ENCODE data around the gene PRSS50. TPM values are rescaled to one million over a fixed set of nuclear protein-coding genes. Genes with fewer than 3 reads are reported as not detected.

PRSS50 gene
- total and polyA plus RNA-seq, 4 donors = 0.02 to 0.33 (median 0.25) TPM; not detected in 1

GRCh38 chr3:46669191-46669999 is 48.3 kb downstream of the PRSS50 start:
- DNase-seq (ENCODE audit: low spot score) = no peak
- H3K9ac ChIP-seq (ENCODE audit: low read depth in 1 of 2, low read length in 2 of 2) = no peak overlapping the region
- 88% methylated on average over 9 of the region's 9 CpGs for WGBS
- no peaks in the 10 kb centered on the region for H3K9me3 ChIP-seq (ENCODE audit: control insufficient read depth in 4 of 4, low read length in 3 of 4)
- no peak overlapping the region for H3K4me3 ChIP-seq (ENCODE audit: low read depth in 1 of 3, low read length in 3 of 3)
- TF ChIP-seq TAF1 (conservative IDR thresholded peaks at IDR 0.05) (no peak), REST (IDR thresholded peaks at IDR 0.05) (no peak), FOXA1 (IDR thresholded peaks at IDR 0.05) (no peak), NR2F2 (IDR thresholded peaks at IDR 0.05) (no peak), RAD21 (IDR thresholded peaks at IDR 0.05) (no peak), HNF4A (conservative IDR thresholded peaks at IDR 0.05) (no peak), FOXA2 (IDR thresholded peaks at IDR 0.05) (no peak), JUND (IDR thresholded peaks at IDR 0.05) (no peak), ZBTB33 (IDR thresholded peaks at IDR 0.05) (no peak), GABPA (IDR thresholded peaks at IDR 0.05 in 1 of 2, conservative IDR thresholded peaks at IDR 0.05 in 1 of 2) (no peak), EGR1 (IDR thresholded peaks at IDR 0.05; ENCODE audit: low read depth in 2 of 2) (no peak)
- TF ChIP-seq, protein P1, sequence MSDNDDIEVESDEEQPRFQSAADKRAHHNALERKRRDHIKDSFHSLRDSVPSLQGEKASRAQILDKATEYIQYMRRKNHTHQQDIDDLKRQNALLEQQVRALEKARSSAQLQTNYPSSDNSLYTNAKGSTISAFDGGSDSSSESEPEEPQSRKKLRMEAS (IDR thresholded peaks at IDR 0.05) = no peak
- TF ChIP-seq, protein P2, sequence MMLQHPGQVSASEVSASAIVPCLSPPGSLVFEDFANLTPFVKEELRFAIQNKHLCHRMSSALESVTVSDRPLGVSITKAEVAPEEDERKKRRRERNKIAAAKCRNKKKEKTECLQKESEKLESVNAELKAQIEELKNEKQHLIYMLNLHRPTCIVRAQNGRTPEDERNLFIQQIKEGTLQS (IDR thresholded peaks at IDR 0.05) = no peak
- H3K36me3 ChIP-seq (ENCODE audit: control insufficient read depth in 4 of 4, insufficient read depth in 3 of 4, low read depth in 1 of 4, low read length in 3 of 4) = peaks cover 0 to 8% (median 4%) of the 10 kb centered on the region in 4 donors
- H3K27ac ChIP-seq (ENCODE audit: low read depth in 1 of 2, low read length in 2 of 2) = no peak overlapping the region
- H3K27me3 ChIP-seq (ENCODE audit: control insufficient read depth in 4 of 4, insufficient read depth in 4 of 4, low read length in 3 of 4) = no peaks in the 10 kb centered on the region
- peaks cover 2 to 20% (median 14%) of the 10 kb centered on the region in 4 donors for H3K4me1 ChIP-seq (ENCODE audit: control insufficient read depth in 4 of 4, insufficient read depth in 4 of 4, low read length in 3 of 4)

GRCh38 chr3:46668591-46668990 is 49.1 kb downstream of the PRSS50 start:
- H3K9ac ChIP-seq (ENCODE audit: low read depth in 1 of 2, low read length in 2 of 2) = no peak overlapping the region
- TF ChIP-seq FOXA2 (IDR thresholded peaks at IDR 0.05) (no peak), ZBTB33 (IDR thresholded peaks at IDR 0.05) (no peak), CTCF (IDR thresholded peaks at IDR 0.05; ENCODE audit: low read depth, low read length, missing input control) (no peak), HNF4A (conservative IDR thresholded peaks at IDR 0.05) (no peak), JUND (IDR thresholded peaks at IDR 0.05) (no peak), RXRA (IDR thresholded peaks at IDR 0.05) (no peak), FOXA1 (IDR thresholded peaks at IDR 0.05) (no peak), TAF1 (conservative IDR thresholded peaks at IDR 0.05) (no peak)
- TF ChIP-seq, protein P1 (IDR thresholded peaks at IDR 0.05) = no peak
- H3K4me3 ChIP-seq (ENCODE audit: low read depth in 1 of 3, low read length in 3 of 3) = no peak overlapping the region
- no peak for DNase-seq (ENCODE audit: low spot score)
- no peaks in the 10 kb centered on the region for H3K9me3 ChIP-seq (ENCODE audit: control insufficient read depth in 4 of 4, low read length in 3 of 4)
- no peaks in the 10 kb centered on the region for H3K27me3 ChIP-seq (ENCODE audit: control insufficient read depth in 4 of 4, insufficient read depth in 4 of 4, low read length in 3 of 4)
- no peak overlapping the region for H3K27ac ChIP-seq (ENCODE audit: low read depth in 1 of 2, low read length in 2 of 2)
- peaks cover 2 to 20% (median 14%) of the 10 kb centered on the region in 4 donors for H3K4me1 ChIP-seq (ENCODE audit: control insufficient read depth in 4 of 4, insufficient read depth in 4 of 4, low read length in 3 of 4)
- H3K36me3 ChIP-seq (ENCODE audit: control insufficient read depth in 4 of 4, insufficient read depth in 3 of 4, low read depth in 1 of 4, low read length in 3 of 4) = peaks cover 0 to 6% (median 3%) of the 10 kb centered on the region in 4 donors
- WGBS = 86% methylated on average over 2 of the region's 2 CpGs

Measured in liver (tissue), 9 donors.